Mesothelial cell of epicardium (in vitro differentiated cells): ENCODE results near the gene AP3B2. TPM values are rescaled to one million over a fixed set of nuclear protein-coding genes. Genes with fewer than 3 reads are reported as not detected.
"Not testable (repeated sequence)": the region's sequence is repeated elsewhere in the genome, so short reads cannot be mapped to it uniquely, and the experiment has no call there.

Experiments
- DNase-seq, 2 experiments: peaks; one replicate each; pipeline ENCODE4 v3.0.0; 2021; ENCODE audit warnings: low spot score in 2 of 2; ENCODE audit not compliant: unreplicated experiment in 2 of 2
- H3K27ac Mint-ChIP-seq: 2 replicates; pipeline ENCODE4 v1.8.0; 2021; ENCODE audit warnings: mixed read lengths
- H3K27me3 Mint-ChIP-seq: 2 replicates; pipeline ENCODE4 v1.8.0; 2021; ENCODE audit warnings: low read depth, mixed read lengths
- H3K36me3 Mint-ChIP-seq: 2 replicates; pipeline ENCODE4 v1.8.0; 2021; ENCODE audit warnings: mixed read lengths
- H3K4me1 Mint-ChIP-seq: 2 replicates; pipeline ENCODE4 v1.8.0; 2021; ENCODE audit warnings: mixed read lengths
- H3K4me3 Mint-ChIP-seq: 2 replicates; pipeline ENCODE4 v1.8.0; 2021; ENCODE audit warnings: mild to moderate bottlenecking, moderate library complexity, mixed read lengths
- H3K9me3 Mint-ChIP-seq: 2 replicates; pipeline ENCODE4 v1.8.0; 2021; ENCODE audit warnings: mixed read lengths
- total RNA-seq: library from RNA; stranded (reverse); gene quantifications from 3 replicates; pipeline ENCODE4 v1.2.1, GENCODE V29; 2021
- TF ChIP-seq, protein P1 (sequence below): fragments of 200-600 bp; sonication (generic); IDR thresholded peaks from one replicate; pipeline ENCODE4 v1.5.0; 2021; ENCODE audit warnings: antibody characterized with exemption; ENCODE audit not compliant: unreplicated experiment

AP3B2 gene
- total RNA-seq, 1 donor from 2014 or later, result 1.3 TPM

DNA sequence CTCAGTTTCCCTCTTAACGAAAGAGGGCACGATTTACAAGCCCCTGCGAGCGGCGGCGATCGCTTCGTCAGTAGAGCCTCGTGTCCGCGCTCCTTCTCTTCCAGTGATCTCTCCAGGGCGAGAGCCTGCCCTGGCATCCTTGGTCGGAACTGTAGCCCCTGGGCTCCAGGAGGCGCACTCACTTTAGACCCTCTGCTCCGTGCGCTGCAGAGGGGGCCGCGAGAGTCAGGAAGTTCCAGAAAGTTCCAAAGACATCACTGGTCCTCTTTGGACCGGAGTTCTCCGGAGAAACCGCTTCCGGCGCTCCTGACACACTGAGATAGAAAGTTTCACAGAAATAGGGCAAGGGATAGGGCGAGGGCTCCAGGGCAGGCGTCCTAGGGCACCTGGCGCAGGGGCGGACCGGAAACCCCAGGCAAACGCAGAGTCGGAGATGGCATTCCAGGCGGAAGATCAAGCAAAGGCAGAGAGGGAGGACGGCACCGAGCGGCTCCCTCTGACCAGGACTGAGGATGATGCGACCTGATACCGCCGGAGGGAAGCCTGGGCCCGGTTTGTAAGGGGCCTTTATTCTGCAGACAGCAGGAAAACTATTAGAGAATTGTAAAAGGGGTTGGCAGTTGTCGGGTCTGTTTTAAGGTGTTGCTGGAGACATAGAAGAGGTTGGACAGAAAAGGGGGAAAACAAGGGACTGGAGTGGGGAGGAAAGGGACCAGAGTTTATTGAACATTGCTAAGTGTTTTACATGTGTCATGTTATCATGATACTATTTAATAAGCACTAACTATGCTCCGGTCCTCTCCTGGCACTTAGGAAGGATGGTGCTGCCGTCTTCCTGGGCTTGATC, 61.2 kb downstream of the AP3B2 start:
- TF ChIP-seq, protein P1, sequence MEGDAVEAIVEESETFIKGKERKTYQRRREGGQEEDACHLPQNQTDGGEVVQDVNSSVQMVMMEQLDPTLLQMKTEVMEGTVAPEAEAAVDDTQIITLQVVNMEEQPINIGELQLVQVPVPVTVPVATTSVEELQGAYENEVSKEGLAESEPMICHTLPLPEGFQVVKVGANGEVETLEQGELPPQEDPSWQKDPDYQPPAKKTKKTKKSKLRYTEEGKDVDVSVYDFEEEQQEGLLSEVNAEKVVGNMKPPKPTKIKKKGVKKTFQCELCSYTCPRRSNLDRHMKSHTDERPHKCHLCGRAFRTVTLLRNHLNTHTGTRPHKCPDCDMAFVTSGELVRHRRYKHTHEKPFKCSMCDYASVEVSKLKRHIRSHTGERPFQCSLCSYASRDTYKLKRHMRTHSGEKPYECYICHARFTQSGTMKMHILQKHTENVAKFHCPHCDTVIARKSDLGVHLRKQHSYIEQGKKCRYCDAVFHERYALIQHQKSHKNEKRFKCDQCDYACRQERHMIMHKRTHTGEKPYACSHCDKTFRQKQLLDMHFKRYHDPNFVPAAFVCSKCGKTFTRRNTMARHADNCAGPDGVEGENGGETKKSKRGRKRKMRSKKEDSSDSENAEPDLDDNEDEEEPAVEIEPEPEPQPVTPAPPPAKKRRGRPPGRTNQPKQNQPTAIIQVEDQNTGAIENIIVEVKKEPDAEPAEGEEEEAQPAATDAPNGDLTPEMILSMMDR, result no peak
- Mint-ChIP-seq H3K9me3 (no peaks in the 10 kb centered on the region), H3K27ac (no peak overlapping the region), H3K4me1 (peaks cover 8% of the 10 kb centered on the region), H3K4me3 (peak overlapping the region; percentile 53), H3K36me3 (no peaks in the 10 kb centered on the region), H3K27me3 (peaks cover 91% of the 10 kb centered on the region)
- no peak for DNase-seq

DNA sequence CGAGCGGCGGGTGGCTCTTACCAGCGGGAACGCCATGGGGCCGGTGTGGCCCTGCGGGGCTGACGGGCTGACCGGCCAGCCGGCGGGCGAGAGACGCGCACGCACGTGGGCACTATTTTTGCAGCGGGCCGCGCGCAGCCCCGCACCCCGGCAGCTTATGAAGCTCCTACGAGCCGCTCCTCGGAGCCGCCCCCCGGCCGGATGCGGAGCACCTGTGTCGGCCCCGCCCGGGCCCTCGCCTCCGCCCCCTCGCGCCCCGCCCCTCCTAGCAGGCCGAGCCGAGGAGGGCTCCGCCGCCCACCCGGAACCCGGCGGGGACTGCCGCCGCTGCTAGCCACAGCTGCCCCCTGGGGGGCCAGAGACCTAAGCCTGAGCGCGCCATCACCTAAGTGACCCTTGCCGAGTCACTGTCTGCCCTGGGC, 61.8 kb downstream of the AP3B2 start:
- H3K36me3 Mint-ChIP-seq, result no peaks in the 10 kb centered on the region
- no peak for DNase-seq
- peaks cover 91% of the 10 kb centered on the region for H3K27me3 Mint-ChIP-seq

GRCh38 chr15:82647045-82647834, 62.4 kb downstream of the AP3B2 start, which contains the start of gene CPEB1:
TSS of gene CPEB1 (minus strand) at chr15:82647363. CDS start at chr15:82628459, 18,904 bp downstream.
- Mint-ChIP-seq H3K4me1 (peaks cover 8% of the 10 kb centered on the region), H3K27ac (no peak within 1 kb of the TSS), H3K9me3 (no peaks in the 10 kb centered on the region), H3K4me3 (peak within 1 kb of the TSS; percentile 62), H3K36me3 (no peaks in the 10 kb centered on the region), H3K27me3 (peaks cover 91% of the 10 kb centered on the region)
- TF ChIP-seq, protein P1, result no peak
- no peak for DNase-seq

More for the DNA sequence above, 61.8 kb downstream of the AP3B2 start:
- H3K4me3 Mint-ChIP-seq, result peak overlapping the region; percentile 53
- H3K4me1 Mint-ChIP-seq, result peaks cover 8% of the 10 kb centered on the region
- TF ChIP-seq, protein P1, result no peak
- H3K27ac Mint-ChIP-seq, result no peak overlapping the region
- H3K9me3 Mint-ChIP-seq, result no peaks in the 10 kb centered on the region

- peaks cover 8% of the 10 kb centered on the region for H3K4me1 Mint-ChIP-seq
- no peak overlapping the region for H3K27ac Mint-ChIP-seq
- TF ChIP-seq, protein P1, result no peak
- no peaks in the 10 kb centered on the region for H3K9me3 Mint-ChIP-seq
- peaks cover 92% of the 10 kb centered on the region for H3K27me3 Mint-ChIP-seq
- DNase-seq, result no peak
- peak overlapping the region; percentile 62 for H3K4me3 Mint-ChIP-seq
- no peaks in the 10 kb centered on the region for H3K36me3 Mint-ChIP-seq
Observed at GRCh38 chr15:82646250-82647044, 63.2 kb downstream of the AP3B2 start.

DNA sequence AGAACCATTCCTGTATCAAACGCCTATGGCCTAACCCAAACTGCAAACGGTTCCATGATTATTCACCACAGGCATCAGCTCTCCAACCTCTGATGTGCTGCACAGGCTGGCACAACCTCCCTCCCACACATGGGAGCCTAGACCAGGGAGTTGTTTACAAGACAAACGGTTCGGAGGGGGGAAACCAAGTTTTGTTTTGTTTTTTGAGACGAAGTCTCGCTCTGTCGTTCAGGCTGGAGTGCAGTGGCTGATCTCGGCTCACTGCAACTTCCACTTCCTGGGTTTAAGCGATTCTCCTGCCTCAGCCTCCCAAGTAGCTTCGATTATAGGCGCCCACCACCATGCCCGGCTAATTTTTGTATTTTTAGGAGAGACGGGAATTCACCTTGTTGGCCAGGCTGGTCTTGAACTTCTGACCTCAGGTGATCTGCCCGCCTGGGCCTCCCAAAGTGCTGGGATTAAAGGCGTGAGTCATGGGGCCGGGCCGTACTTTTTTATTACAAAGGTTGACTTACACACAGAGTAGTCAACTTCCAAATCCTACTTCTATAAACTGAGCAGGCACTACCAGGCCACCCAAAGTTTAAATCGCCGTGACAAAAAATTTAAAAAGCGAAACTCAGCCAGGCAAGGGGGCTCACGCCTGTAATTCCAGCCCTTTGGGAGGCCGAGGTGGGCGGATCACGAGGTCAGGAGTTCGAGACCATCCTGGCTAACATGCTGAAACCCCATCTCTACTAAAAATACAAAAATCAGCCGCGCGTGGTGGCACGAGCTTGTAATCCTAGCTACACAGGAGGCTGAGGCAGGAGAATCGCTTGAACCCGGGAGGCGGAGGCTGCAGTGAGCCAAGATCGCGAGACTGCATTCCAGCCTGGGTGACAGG, 64.5 kb downstream of the AP3B2 start:
- H3K27me3 Mint-ChIP-seq, result peaks cover 92% of the 10 kb centered on the region
- not testable (repeated sequence) for H3K36me3 Mint-ChIP-seq, H3K27ac Mint-ChIP-seq, H3K4me3 Mint-ChIP-seq, DNase-seq, H3K4me1 Mint-ChIP-seq, H3K9me3 Mint-ChIP-seq
